Lower lobe of right lung (tissue), 2 donors: ENCODE data around the gene PITPNM2. TPM values are rescaled to one million over a fixed set of nuclear protein-coding genes. Genes with fewer than 3 reads are reported as not detected.

Experiments used
- ATAC-seq, 2 donors: fragments of 200-7000 bp; cut with Tn5 transposase; one replicate each; pipeline ENCODE4 v1.9.1; 2020 to 2022; ENCODE audit warnings: mild to moderate bottlenecking in 2 of 2, moderate library complexity in 2 of 2
- DNase-seq: peaks from one replicate; pipeline ENCODE4 v3.0.0-alpha.2; 2020
- H3K27ac ChIP-seq: fragments of 200-600 bp; one replicate; pipeline ENCODE4 v1.8.0; 2022
- H3K27me3 ChIP-seq: fragments of 200-600 bp; one replicate; pipeline ENCODE4 v1.8.0; 2022; ENCODE audit warnings: low read depth
- H3K36me3 ChIP-seq: fragments of 200-600 bp; one replicate; pipeline ENCODE4 v1.8.0; 2022; ENCODE audit warnings: mild to moderate bottlenecking
- H3K4me1 ChIP-seq: fragments of 200-600 bp; one replicate; pipeline ENCODE4 v1.8.0; 2022
- H3K4me3 ChIP-seq: fragments of 200-600 bp; one replicate; pipeline ENCODE4 v1.8.0; 2022; ENCODE audit warnings: mild to moderate bottlenecking
- H3K9me3 ChIP-seq: fragments of 200-600 bp; one replicate; pipeline ENCODE4 v1.8.0; 2022
- intact Hi-C: fragments of 100-400 bp; cut with DNase I; formaldehyde crosslinking; loops from one replicate; pipeline ENCODE4 v1.11.0; 2022
- total RNA-seq: library from RNA; stranded (reverse); fragmentation: NEBNext Ultra II Directional; extraction: Animal tissue kit (Norgen Biotek cat#: 25700); gene quantifications from one replicate; pipeline ENCODE4 v1.2.1, GENCODE V29; 2021
- TF ChIP-seq, protein P1 (sequence below): fragments of 200-600 bp; IDR thresholded peaks from one replicate; pipeline ENCODE4 v1.8.0; 2022; ENCODE audit warnings: antibody characterized with exemption, mild to moderate bottlenecking
- donor health status: DM: no; HTN: yes; CAD: no; lungs with severe emphysema.

The PITPNM2 gene
- total RNA-seq, 1 donor from 2014 or later = 29.9 TPM

DNA sequence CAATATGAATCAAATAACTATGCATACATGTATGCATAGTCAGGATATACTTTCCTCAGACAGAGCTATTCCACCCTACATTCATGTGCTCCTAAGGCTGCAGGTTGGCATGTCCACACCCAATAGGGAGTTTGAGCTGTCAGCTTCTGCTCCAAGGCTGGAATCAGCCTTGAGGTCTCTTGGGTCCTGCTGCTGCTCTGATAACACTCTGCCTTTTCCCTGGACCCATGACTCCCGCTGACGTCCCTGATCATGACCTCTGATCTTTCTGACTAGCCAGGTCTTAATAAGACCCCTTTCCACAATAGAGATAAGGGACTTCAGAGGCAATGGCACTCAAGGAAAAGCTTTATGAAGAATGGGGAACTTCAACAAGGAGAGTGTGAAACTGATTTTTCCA, 5.7 kb downstream of the PITPNM2 start:
- no peak overlapping the region for H3K27ac ChIP-seq
- H3K4me3 ChIP-seq = no peak overlapping the region
- DNase-seq (no peak), ATAC-seq (no peak)
- H3K9me3 ChIP-seq = no peaks in the 10 kb centered on the region
- intact Hi-C loops = no loop called here
- no peaks in the 10 kb centered on the region for H3K27me3 ChIP-seq
- TF ChIP-seq, protein P1, sequence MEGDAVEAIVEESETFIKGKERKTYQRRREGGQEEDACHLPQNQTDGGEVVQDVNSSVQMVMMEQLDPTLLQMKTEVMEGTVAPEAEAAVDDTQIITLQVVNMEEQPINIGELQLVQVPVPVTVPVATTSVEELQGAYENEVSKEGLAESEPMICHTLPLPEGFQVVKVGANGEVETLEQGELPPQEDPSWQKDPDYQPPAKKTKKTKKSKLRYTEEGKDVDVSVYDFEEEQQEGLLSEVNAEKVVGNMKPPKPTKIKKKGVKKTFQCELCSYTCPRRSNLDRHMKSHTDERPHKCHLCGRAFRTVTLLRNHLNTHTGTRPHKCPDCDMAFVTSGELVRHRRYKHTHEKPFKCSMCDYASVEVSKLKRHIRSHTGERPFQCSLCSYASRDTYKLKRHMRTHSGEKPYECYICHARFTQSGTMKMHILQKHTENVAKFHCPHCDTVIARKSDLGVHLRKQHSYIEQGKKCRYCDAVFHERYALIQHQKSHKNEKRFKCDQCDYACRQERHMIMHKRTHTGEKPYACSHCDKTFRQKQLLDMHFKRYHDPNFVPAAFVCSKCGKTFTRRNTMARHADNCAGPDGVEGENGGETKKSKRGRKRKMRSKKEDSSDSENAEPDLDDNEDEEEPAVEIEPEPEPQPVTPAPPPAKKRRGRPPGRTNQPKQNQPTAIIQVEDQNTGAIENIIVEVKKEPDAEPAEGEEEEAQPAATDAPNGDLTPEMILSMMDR = no peak
- no peaks in the 10 kb centered on the region for H3K36me3 ChIP-seq
- peaks cover 56% of the 10 kb centered on the region for H3K4me1 ChIP-seq

DNA sequence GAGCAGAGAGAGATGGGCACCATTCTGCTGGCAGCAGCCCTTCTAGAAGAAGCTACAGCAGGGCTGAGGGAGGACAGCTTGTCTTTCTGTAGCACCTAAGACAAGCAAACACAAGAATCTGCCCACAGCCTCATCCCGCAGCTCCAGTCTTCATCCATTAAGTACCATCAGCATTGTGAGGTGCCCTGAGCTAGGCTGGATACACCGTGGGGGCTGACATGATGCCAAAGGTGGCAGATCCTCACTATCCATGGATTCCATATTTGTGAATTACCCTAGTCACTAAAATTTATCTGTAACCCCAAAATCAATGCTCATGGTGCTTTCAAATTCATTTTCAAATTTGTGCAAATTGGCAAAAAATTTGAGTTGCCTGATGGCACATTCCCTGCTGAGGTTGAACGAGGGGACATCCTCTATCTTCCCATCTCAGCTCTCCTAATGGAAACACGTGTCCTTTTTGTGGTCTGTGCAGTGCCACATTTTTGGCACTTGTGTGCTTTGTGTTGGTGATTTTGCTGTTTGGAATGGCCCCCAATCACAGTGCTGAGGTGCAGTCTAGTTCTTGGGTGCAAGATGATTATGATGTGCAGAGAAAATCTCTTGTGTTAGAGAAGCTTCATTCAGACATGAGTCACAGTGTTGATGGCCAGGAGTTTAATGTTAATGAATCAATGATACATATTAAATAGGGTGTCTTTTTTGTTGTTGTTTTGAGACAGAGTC, 7.0 kb downstream of the PITPNM2 start:
- Histone ChIP-seq H3K4me3 (no peak overlapping the region), H3K27me3 (no peaks in the 10 kb centered on the region), H3K36me3 (no peaks in the 10 kb centered on the region), H3K27ac (peak overlapping the region; percentile 78), H3K4me1 (peaks cover 53% of the 10 kb centered on the region), H3K9me3 (no peaks in the 10 kb centered on the region)
- DNase-seq (no peak), ATAC-seq (no peak)
- TF ChIP-seq, protein P1 = no peak
- intact Hi-C loops = no loop called here

DNA sequence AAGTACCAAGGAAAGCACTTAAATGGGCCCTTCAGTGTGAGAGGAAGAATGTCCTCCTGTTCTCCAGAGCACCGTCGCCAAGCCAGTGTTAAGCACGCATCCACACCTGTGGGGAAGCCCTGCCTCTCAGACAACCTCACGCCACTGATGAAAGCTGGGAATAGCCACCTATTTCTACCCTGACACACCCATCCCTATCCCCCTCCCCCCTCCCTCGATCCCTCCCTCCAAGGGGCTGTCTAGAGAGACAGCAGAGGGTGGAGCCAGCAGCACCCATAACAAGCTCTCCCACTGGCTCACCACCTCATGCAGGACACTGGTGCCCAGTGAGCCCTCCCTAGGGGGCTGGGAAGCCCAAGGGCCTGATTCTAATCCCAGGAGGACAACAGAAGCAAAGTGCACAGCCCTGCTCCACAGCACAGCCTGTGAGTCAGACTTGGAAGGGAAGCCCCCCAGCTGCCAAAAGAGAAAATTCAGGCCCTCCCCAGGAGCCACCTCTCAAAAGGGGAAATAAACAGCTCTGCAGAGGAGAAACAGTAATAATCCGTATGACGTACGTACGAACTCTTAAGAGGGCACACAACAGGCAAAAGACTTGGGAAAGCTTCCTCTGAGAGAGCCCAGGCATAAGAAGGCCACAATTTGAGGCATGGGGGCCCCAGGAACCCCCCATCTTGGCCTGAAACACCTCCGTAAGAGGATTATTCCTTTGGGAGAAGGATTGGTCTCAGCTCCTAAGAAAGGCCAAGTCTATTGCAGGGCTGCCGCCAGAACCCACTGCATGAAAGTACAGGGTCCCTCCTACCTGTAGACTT, 7.8 kb downstream of the PITPNM2 start:
- Histone ChIP-seq H3K4me3 (no peak overlapping the region), H3K27me3 (no peaks in the 10 kb centered on the region), H3K27ac (peak overlapping the region; percentile 78), H3K9me3 (no peaks in the 10 kb centered on the region), H3K4me1 (peaks cover 49% of the 10 kb centered on the region), H3K36me3 (no peaks in the 10 kb centered on the region)
- TF ChIP-seq, protein P1 = no peak
- intact Hi-C loops = no loop called here
- DNase-seq (peak; percentile 83), ATAC-seq (peak; percentile 93)

DNA sequence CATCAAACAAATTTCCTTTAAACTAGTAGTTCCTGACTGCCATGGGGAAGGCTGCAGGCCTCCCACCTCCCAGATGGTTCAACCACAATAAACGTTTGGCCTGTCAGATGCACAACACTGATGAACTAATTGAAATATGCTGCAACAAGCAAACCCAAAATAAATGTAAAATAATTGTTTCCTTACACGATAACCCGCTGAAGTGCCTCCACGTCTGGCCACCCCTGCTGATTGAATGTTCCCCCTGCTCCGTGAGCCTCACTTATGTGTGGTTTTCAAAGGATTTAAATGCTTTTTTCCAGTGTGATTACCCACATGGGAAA, 8.4 kb downstream of the PITPNM2 start:
- Histone ChIP-seq H3K9me3 (no peaks in the 10 kb centered on the region), H3K27ac (peak overlapping the region; percentile 78), H3K4me1 (peaks cover 49% of the 10 kb centered on the region), H3K36me3 (no peaks in the 10 kb centered on the region), H3K4me3 (no peak overlapping the region), H3K27me3 (no peaks in the 10 kb centered on the region)
- intact Hi-C loops = no loop called here
- TF ChIP-seq, protein P1 = no peak
- DNase-seq (no peak), ATAC-seq (no peak)

DNA sequence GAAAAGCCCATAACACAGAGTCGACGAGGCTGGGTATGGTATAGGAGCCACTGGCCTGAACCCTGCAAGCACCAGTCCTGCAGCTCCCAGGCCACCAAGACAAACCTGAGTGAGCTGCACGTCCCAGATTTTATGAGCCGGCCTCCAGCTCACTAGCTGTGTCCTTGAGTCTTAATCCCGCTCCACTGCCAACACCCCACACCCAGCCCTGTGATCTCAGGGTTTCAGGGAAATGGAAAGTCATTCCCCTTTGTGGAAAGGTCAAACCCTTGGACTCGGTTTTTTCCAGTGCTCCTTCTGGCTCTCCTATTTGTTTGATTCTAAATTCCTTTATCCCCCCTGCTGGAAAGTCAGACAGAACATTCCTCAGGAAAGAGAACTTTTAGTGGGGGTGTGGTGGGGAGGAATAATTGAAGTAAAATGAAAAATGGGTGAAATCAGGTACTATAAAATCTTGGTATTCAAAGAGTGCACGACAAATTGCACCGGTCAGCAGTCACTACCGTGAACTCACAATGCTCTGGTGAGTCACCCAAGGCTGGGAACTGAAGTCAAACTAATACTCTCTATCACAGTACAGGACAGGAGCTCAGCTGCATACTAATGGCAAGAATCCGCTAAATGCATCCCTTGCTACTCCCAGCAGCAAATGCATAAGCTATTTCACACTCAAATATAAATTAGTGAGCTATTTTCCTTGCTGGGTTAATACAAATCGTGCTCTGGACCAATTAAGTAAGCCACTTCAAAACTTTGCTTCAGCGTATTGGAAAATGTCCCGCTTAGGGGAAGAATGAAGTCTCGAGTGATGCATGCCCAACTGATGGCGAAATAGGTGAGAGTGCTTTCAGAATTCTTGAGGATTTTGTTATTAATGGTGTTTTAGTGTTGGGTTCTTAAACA, 9.0 kb downstream of the PITPNM2 start:
- Histone ChIP-seq H3K36me3 (no peaks in the 10 kb centered on the region), H3K4me3 (peak overlapping the region; percentile 6), H3K9me3 (no peaks in the 10 kb centered on the region), H3K4me1 (peaks cover 49% of the 10 kb centered on the region), H3K27me3 (no peaks in the 10 kb centered on the region), H3K27ac (peak overlapping the region; percentile 78)
- peak; percentile 68 to 85 for ATAC-seq
- no peak for DNase-seq
- TF ChIP-seq, protein P1 = no peak
- intact Hi-C loops = no loop called here
